IMR-90 (cell line): ENCODE measurements around the gene SLC9A9. TPM values are rescaled to one million over a fixed set of nuclear protein-coding genes. Genes with fewer than 3 reads are reported as not detected.

Source experiments
- ATAC-seq: fragments of 200-7000 bp; cut with Tn5 transposase; 2 replicates; pipeline ENCODE4 v1.9.1; 2020; ENCODE audit warnings: low read depth, mild to moderate bottlenecking, moderate library complexity
- BruUV-seq: library from RNA; stranded (reverse); fragments of 400-500 nt; replicated peaks from 2 replicates; lab custom pipeline; 2021; lab: Mats Ljungman, UMichigan
- CTCF ChIA-PET: fragments of 300-600 bp; formaldehyde crosslinking; extraction: SDS; loops from one replicate; lab custom pipeline; 2021; ENCODE audit warnings: antibody characterized with exemption; lab: Yijun Ruan, JAX
- POLR2A ChIA-PET: fragments of 300-600 bp; sonication (Branson Sonifier 250); formaldehyde crosslinking; loops from one replicate; lab custom pipeline; 2022; ENCODE audit warnings: antibody characterized with exemption; ENCODE audit not compliant: unreplicated experiment; lab: Charles Lee
- DNase-seq: peaks from one replicate; pipeline ENCODE4 v3.0.0; 2013
- H2AFZ ChIP-seq: replicated peaks from 2 replicates; pipeline ENCODE3; 2013; ENCODE audit warnings: low read length, mild to moderate bottlenecking; ENCODE audit not compliant: poor library complexity
- H2AK5ac ChIP-seq: 2 replicates; pipeline ENCODE4 v1.6.1; 2013; ENCODE audit warnings: low read depth, low read length, inconsistent platforms
- H2AK9ac ChIP-seq: replicated peaks from 2 replicates; pipeline ENCODE3; 2013; ENCODE audit warnings: mild to moderate bottlenecking, low read depth, low read length, moderate library complexity; ENCODE audit not compliant: poor library complexity
- H2BK120ac ChIP-seq: 2 replicates; pipeline ENCODE4 v1.6.1; 2013; ENCODE audit warnings: low read depth, low read length, inconsistent platforms
- H2BK15ac ChIP-seq: 3 replicates; pipeline ENCODE4 v1.6.1; 2013; ENCODE audit warnings: low read depth, low read length, inconsistent platforms
- H2BK20ac ChIP-seq: 2 replicates; pipeline ENCODE4 v1.6.1; 2013; ENCODE audit warnings: low read depth, mild to moderate bottlenecking, inconsistent platforms, low read length, moderate library complexity
- H2BK5ac ChIP-seq: 2 replicates; pipeline ENCODE4 v1.6.1; 2013; ENCODE audit warnings: mild to moderate bottlenecking, low read depth, low read length, inconsistent platforms; ENCODE audit not compliant: poor library complexity, severe bottlenecking
- H3K14ac ChIP-seq: replicated peaks from 2 replicates; pipeline ENCODE4 v1.6.1; 2013; ENCODE audit warnings: low read depth, low read length, inconsistent platforms
- H3K18ac ChIP-seq: 2 replicates; pipeline ENCODE4 v1.6.1; 2013; ENCODE audit warnings: low read depth, low read length, control low read depth
- H3K23ac ChIP-seq: 2 replicates; pipeline ENCODE4 v1.6.1; 2013; ENCODE audit warnings: low read depth, low read length, inconsistent platforms
- H3K27ac ChIP-seq: 2 replicates; pipeline ENCODE4 v1.5.1; 2013; ENCODE audit warnings: mild to moderate bottlenecking, control low read depth, low read length; ENCODE audit not compliant: insufficient read depth
- H3K27me3 ChIP-seq: 2 replicates; pipeline ENCODE4 v1.6.1; 2013; ENCODE audit warnings: low read length; ENCODE audit not compliant: control insufficient read depth, insufficient read depth
- H3K36me3 ChIP-seq: 2 replicates; pipeline ENCODE4 v1.6.1; 2013; ENCODE audit warnings: low read length, mixed read lengths; ENCODE audit not compliant: control insufficient read depth, insufficient read depth
- H3K4ac ChIP-seq: 2 replicates; pipeline ENCODE4 v1.6.1; 2013; ENCODE audit warnings: low read depth, low read length, inconsistent platforms
- H3K4me1 ChIP-seq: 2 replicates; pipeline ENCODE4 v1.6.1; 2013; ENCODE audit warnings: low read length, mixed read lengths; ENCODE audit not compliant: control insufficient read depth, insufficient read depth
- H3K4me2 ChIP-seq: 2 replicates; pipeline ENCODE4 v1.6.1; 2013; ENCODE audit warnings: low read depth, mild to moderate bottlenecking, control low read depth, low read length, moderate library complexity
- H3K4me3 ChIP-seq: 2 replicates; pipeline ENCODE4 v1.5.1; 2013; ENCODE audit warnings: low read depth, mild to moderate bottlenecking, control low read depth, low read length, moderate library complexity; ENCODE audit not compliant: insufficient read depth
- H3K56ac ChIP-seq: 2 replicates; pipeline ENCODE4 v1.6.1; 2013; ENCODE audit warnings: low read length, inconsistent platforms; ENCODE audit not compliant: insufficient read depth; ENCODE audit errors: extremely low read depth
- H3K79me1 ChIP-seq, 2 experiments: 2 replicates each; pipeline ENCODE4 v1.6.1; 2013; ENCODE audit warnings: low read length in 2 of 2, inconsistent platforms in 1 of 2, low read depth in 1 of 2
- H3K9ac ChIP-seq: 2 replicates; pipeline ENCODE4 v1.6.1; 2013; ENCODE audit warnings: low read depth, low read length, control low read depth
- H3K9me1 ChIP-seq: 2 replicates; pipeline ENCODE4 v1.6.1; 2013; ENCODE audit warnings: low read length, inconsistent platforms; ENCODE audit not compliant: insufficient read depth
- H3K9me3 ChIP-seq: 2 replicates; pipeline ENCODE4 v1.6.1; 2013; ENCODE audit warnings: low read length; ENCODE audit not compliant: control insufficient read depth, insufficient read depth
- H4K20me1 ChIP-seq: 2 replicates; pipeline ENCODE4 v1.6.1; 2013; ENCODE audit warnings: low read length, inconsistent platforms; ENCODE audit not compliant: insufficient read depth
- H4K5ac ChIP-seq: 2 replicates; pipeline ENCODE4 v1.6.1; 2013; ENCODE audit warnings: mild to moderate bottlenecking, low read depth, low read length, control low read depth
- H4K8ac ChIP-seq, 2 experiments: 2 replicates each; pipeline ENCODE4 v1.6.1; 2013; ENCODE audit warnings: low read depth in 2 of 2, low read length in 2 of 2, control low read depth in 1 of 2, inconsistent platforms in 1 of 2
- H4K91ac ChIP-seq: 2 replicates; pipeline ENCODE4 v1.6.1; 2013; ENCODE audit warnings: low read depth, low read length, inconsistent platforms; ENCODE audit not compliant: insufficient read depth
- BHLHE40 ChIP-seq: fragments of 150-350 bp; IDR thresholded peaks from 2 replicates; pipeline ENCODE4 v1.6.1; 2016; ENCODE audit warnings: mild to moderate bottlenecking, low read depth, low read length
- CEBPB ChIP-seq: IDR thresholded peaks from 2 replicates; pipeline ENCODE4 v1.6.1; 2012; ENCODE audit warnings: low read depth, low read length, improper control_type of control experiment
- CHD1 ChIP-seq: IDR thresholded peaks from 2 replicates; pipeline ENCODE4 v1.6.1; 2012; ENCODE audit warnings: low read depth, low read length, improper control_type of control experiment
- CTCF ChIP-seq: conservative IDR thresholded peaks from 2 replicates; pipeline ENCODE4 v1.5.1; 2012; ENCODE audit warnings: mild to moderate bottlenecking, low read depth, low read length, improper control_type of control experiment
- ELK1 ChIP-seq: fragments of 150-350 bp; IDR thresholded peaks from 2 replicates; pipeline ENCODE4 v1.6.1; 2016; ENCODE audit warnings: low read depth, mild to moderate bottlenecking, low read length, moderate library complexity, borderline replicate concordance
- FOS ChIP-seq: fragments of 150-350 bp; IDR thresholded peaks from 2 replicates; pipeline ENCODE4 v1.6.1; 2016; ENCODE audit warnings: low read depth, low read length
- MAFK ChIP-seq: IDR thresholded peaks from 2 replicates; pipeline ENCODE4 v1.6.1; 2012; ENCODE audit warnings: low read depth, low read length, improper control_type of control experiment
- MAZ ChIP-seq: IDR thresholded peaks from 2 replicates; pipeline ENCODE4 v1.6.1; 2012; ENCODE audit warnings: low read depth, mild to moderate bottlenecking, low read length, improper control_type of control experiment, moderate library complexity, borderline replicate concordance
- MXI1 ChIP-seq: IDR thresholded peaks from 2 replicates; pipeline ENCODE4 v1.6.1; 2012; ENCODE audit warnings: low read depth, mild to moderate bottlenecking, low read length, moderate library complexity, borderline replicate concordance
- NFE2L2 ChIP-seq: fragments of 150-350 bp; IDR thresholded peaks from 2 replicates; pipeline ENCODE4 v1.6.1; 2016; ENCODE audit warnings: low read depth, mild to moderate bottlenecking, low read length
- POLR2A ChIP-seq: IDR thresholded peaks from 2 replicates; pipeline ENCODE4 v1.6.1; 2012; ENCODE audit warnings: mild to moderate bottlenecking, low read depth, low read length
- RAD21 ChIP-seq: IDR thresholded peaks from 2 replicates; pipeline ENCODE4 v1.6.1; 2012; ENCODE audit warnings: low read length, improper control_type of control experiment
- RCOR1 ChIP-seq: IDR thresholded peaks from 2 replicates; pipeline ENCODE4 v1.6.1; 2012; ENCODE audit warnings: mild to moderate bottlenecking, low read length, improper control_type of control experiment; ENCODE audit not compliant: insufficient replicate concordance
- RFX5 ChIP-seq: IDR thresholded peaks from 2 replicates; pipeline ENCODE4 v1.8.0; 2012; ENCODE audit warnings: low read depth, mild to moderate bottlenecking, low read length, moderate library complexity
- SMC3 ChIP-seq: fragments of 150-350 bp; IDR thresholded peaks from 2 replicates; pipeline ENCODE4 v1.6.1; 2016; ENCODE audit warnings: low read depth, mild to moderate bottlenecking, antibody characterized with exemption, low read length, moderate library complexity
- WGBS, 2 experiments: methylation state at CpG; one replicate each; pipeline versions ENCODE4 v1.1.5 to v1.1.7; 2013; ENCODE audit warnings: missing lambda C conversion rate in 2 of 2; ENCODE audit not compliant: insufficient read length in 1 of 2; ENCODE audit errors: extremely low coverage in 2 of 2; 5-methylcytosine and 5-hydroxymethylcytosine counted together
- dilution Hi-C: fragments of 300-500 bp; cut with HindIII; formaldehyde crosslinking; loops from one replicate; pipeline ENCODE4 v1.14.3; 2018; ENCODE audit warnings: low sequenced_read_pairs; ENCODE audit not compliant: unreplicated experiment
- in situ Hi-C: fragments of 300-500 bp; cut with MboI; formaldehyde crosslinking; loops from 3 replicates; pipeline ENCODE4 v1.14.3; 2019; ENCODE audit warnings: low sequenced_read_pairs, inconsistent platforms, mixed read lengths
- intact Hi-C: fragments of 100-400 bp; cut with micrococcal nuclease; formaldehyde crosslinking; loops from 2 replicates; pipeline ENCODE4 v1.10.0; 2022
- polyA plus RNA-seq, 3 experiments: library from polyadenylated mRNA; depleted of rRNA; stranded (reverse); fragments of >200 nt; gene quantifications; 2 replicates each; pipeline ENCODE4 v1.2.3, GENCODE V29; 2012; ENCODE audit warnings: low replicate concordance in 1 of 3
- total RNA-seq: library from RNA; depleted of rRNA; stranded (reverse); fragments of >200 nt; gene quantifications from 2 replicates; pipeline ENCODE4 v1.2.3, GENCODE V29; 2012
- TF ChIP-seq, protein P1 (sequence below): fragments of 150-350 bp; IDR thresholded peaks from 2 replicates; pipeline ENCODE4 v1.6.1; 2017; ENCODE audit warnings: mild to moderate bottlenecking, antibody characterized with exemption, low read length, low read depth

The SLC9A9 gene
- total and polyA plus RNA-seq, 2 of the 4 experiments (the other 2 are of a cell fraction) = 1.4 to 2.3 TPM

DNA sequence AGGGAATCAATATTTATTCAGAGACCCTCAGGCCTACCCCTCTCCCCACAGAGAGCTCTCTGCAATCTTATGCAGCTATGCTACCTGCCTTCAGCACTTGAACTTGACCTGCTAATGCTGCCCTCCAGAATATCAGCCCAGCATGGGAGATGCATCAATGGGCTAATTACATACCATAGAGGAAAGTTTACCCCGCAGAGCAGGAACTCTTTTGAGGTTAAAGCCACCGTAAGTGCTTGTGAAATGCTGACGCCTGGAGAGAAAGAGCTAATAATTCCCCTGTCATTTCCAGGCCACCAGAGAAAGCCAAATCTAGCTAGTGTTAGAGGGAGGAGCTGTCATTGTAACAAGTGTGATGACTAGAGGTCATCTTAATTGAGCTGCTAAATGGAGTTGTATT is 601.2 kb downstream of the SLC9A9 start:
- ChIA-PET CTCF (no interaction called here), POLR2A (no interaction called here)
- Histone ChIP-seq H4K5ac (no peak overlapping the region), H2AK5ac (no peak overlapping the region), H3K9me3 (no peaks in the 10 kb centered on the region), H3K18ac (no peak overlapping the region), H3K27ac (no peak overlapping the region), H2AK9ac (no peak overlapping the region), H3K9ac (no peak overlapping the region), H3K4me1 (no peaks in the 10 kb centered on the region), H3K36me3 (no peaks in the 10 kb centered on the region), H3K4me2 (no peak overlapping the region), H3K23ac (no peak overlapping the region), H3K27me3 (no peaks in the 10 kb centered on the region; the same call in 1 of the 2 replicates), H3K56ac (no peak overlapping the region), H3K79me1 (no peaks in the 10 kb centered on the region), H2BK5ac (no peak overlapping the region), H2BK120ac (no peak overlapping the region), H4K8ac (no peak overlapping the region), H3K4me3 (no peak overlapping the region), H2AFZ (no peak overlapping the region), H4K20me1 (no peaks in the 10 kb centered on the region), H4K91ac (no peak overlapping the region), H3K9me1 (no peaks in the 10 kb centered on the region), H3K4ac (no peak overlapping the region), H3K14ac (no peak overlapping the region), H2BK15ac (no peak overlapping the region), H2BK20ac (no peak overlapping the region)
- ATAC-seq (no peak), DNase-seq (no peak)
- no CpG with 5 or more reads among the region's 3 CpGs for WGBS, 2 experiments
- no TSS peak for BruUV-seq
- in situ Hi-C loops (no loop called here), intact Hi-C loops (no loop called here), dilution Hi-C loops (no loop called here)
- TF ChIP-seq CEBPB (no peak), CTCF (no peak), RAD21 (no peak), MAZ (no peak), NFE2L2 (no peak), BHLHE40 (no peak), RCOR1 (no peak), CHD1 (no peak), FOS (no peak), MXI1 (no peak), ELK1 (no peak), POLR2A (no peak), RFX5 (no peak), MAFK (no peak), SMC3 (no peak)
- TF ChIP-seq, protein P1, sequence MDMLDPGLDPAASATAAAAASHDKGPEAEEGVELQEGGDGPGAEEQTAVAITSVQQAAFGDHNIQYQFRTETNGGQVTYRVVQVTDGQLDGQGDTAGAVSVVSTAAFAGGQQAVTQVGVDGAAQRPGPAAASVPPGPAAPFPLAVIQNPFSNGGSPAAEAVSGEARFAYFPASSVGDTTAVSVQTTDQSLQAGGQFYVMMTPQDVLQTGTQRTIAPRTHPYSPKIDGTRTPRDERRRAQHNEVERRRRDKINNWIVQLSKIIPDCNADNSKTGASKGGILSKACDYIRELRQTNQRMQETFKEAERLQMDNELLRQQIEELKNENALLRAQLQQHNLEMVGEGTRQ = no peak
